ENCODE measurements around the gene BCKDHB.

- TF ChIP-seq, protein P1, sequence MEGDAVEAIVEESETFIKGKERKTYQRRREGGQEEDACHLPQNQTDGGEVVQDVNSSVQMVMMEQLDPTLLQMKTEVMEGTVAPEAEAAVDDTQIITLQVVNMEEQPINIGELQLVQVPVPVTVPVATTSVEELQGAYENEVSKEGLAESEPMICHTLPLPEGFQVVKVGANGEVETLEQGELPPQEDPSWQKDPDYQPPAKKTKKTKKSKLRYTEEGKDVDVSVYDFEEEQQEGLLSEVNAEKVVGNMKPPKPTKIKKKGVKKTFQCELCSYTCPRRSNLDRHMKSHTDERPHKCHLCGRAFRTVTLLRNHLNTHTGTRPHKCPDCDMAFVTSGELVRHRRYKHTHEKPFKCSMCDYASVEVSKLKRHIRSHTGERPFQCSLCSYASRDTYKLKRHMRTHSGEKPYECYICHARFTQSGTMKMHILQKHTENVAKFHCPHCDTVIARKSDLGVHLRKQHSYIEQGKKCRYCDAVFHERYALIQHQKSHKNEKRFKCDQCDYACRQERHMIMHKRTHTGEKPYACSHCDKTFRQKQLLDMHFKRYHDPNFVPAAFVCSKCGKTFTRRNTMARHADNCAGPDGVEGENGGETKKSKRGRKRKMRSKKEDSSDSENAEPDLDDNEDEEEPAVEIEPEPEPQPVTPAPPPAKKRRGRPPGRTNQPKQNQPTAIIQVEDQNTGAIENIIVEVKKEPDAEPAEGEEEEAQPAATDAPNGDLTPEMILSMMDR (IDR thresholded peaks at IDR 0.05), result no peak
- no peak for TF ChIP-seq POLR2A (IDR thresholded peaks at IDR 0.05)
These were observed 269.9 kb downstream of the BCKDHB start for GRCh38 chr6:80376411-80376810.

Data from stomach (tissue), 4 donors.